HG03064 (cell line): Measurements from ENCODE around the gene FAM83C.
"Not testable (repeated sequence)": the region's sequence is repeated elsewhere in the genome, so short reads cannot be mapped to it uniquely, and the experiment has no call there.

Experiments used
- ATAC-seq: cut with Tn5 transposase; IDR thresholded peaks from one replicate; pipeline ENCODE4 v1.9.1; 2021; ENCODE audit warnings: low read depth; ENCODE audit not compliant: unreplicated experiment

Gene FAM83C

GRCh38 chr20:35319192-35319870 is 27.1 kb upstream of the FAM83C start:
- no peak for ATAC-seq

DNA sequence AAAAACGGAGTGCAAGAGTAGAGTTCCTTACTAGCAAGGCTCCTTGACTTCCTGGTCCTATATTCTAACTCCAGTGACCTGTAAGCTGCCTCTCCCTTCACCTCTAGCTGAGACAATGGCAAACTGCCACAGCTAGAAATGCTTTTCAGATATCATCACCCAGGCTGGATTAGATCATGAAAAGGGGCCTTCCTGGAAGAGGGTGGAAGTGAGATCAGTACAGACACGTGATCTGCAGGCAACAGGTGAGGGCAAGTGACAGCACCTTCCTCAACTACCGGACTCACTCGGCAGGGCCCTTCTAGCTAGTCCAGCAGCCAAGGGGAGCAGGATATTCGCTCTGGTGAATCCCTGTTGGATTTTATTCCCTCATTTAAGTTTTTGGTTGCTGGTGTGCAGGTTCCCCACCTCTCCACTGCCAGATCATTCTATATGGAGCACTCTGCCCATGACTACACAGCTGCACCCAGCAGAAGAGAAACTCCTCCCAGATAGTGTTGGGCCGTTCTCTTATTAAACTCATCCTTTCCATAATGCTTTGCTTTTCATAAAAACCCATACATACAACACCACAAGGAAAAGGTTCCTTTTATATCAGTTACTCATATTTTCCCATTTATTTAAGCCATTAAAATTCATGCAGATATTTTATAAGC is 26.4 kb upstream of the FAM83C start:
- no peak for ATAC-seq

- ATAC-seq: no peak
Measured at GRCh38 chr20:35317416-35318210, 25.4 kb upstream of the FAM83C start.

- no peak for ATAC-seq
Measured at GRCh38 chr20:35316086-35316485, 23.9 kb upstream of the FAM83C start.

DNA sequence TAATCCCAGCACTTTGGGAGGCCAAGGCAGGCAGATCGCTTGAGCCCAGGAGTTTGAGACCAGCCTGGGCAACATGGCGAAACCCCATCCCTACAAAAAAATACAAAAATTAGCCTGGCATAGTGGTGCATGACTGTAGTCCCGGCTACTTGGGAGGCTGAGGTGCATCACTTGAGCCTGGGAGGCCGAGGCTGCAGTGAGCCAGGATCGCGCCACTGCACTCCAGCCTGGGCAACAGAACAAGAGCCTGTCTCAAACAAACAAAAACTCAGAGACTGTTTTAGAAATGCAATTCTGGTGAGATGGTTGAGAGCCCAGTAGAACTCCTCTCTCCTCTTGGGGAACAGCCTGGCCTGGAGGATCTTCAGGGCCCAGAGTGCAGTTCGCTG is 23.4 kb upstream of the FAM83C start:
- not testable (repeated sequence) for ATAC-seq

DNA sequence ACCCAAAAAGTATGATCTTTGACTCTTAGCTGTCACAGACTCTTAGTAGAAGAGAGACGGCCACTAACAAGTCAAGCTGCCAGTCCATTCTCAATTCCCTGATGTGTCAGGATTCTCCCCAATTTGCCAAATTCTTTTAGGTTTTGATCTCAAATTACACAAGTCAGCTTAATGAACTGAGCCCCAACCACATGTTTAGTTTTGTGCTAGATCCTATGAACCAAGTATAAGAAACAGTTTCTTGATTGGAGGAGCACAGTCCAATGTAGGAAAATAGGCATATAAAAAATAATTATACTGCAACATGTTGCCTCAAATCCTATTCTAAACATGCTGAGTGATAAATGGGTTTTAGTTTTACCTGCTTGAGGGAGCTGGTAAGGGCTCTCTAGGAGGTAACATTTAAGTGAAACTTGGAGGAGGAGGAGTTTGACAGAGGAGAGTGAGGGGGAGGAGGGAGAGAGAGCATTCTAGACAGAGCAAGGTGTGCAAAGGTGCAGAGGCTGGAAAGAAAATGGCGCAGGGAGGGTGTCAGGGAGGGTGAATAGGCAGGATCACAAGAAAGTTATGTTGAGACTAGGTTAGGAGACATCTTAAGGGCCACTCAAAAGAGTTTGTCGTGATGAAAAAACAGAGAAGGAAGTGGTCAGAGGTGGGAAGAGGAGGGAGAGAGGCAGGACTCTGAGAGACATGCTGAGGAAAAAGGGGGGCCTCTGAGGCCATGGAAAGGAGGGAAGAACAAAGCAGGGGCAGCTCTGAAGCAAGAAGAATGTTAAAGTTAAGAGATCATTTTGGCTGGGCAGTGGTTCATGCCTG is 22.8 kb upstream of the FAM83C start:
- no peak for ATAC-seq

DNA sequence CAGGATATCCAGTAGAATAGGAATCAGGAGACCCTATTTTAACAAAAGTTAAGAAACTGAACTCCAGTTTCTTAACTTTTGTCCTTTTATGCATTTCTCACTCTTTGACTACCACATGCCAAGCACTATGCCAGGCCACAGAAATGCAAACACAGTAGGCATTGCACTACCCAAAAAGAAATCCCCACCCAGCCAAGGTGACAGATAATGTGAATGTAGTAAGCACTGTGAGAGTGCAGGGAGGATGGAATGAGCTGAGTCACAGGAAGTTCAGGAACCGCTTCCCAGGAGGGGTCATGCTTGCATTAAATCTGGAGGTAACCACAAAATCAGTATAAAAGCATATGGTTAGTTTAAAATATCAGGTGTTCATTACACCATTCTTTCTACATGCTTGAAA is 20.1 kb upstream of the FAM83C start:
- ATAC-seq: no peak

DNA sequence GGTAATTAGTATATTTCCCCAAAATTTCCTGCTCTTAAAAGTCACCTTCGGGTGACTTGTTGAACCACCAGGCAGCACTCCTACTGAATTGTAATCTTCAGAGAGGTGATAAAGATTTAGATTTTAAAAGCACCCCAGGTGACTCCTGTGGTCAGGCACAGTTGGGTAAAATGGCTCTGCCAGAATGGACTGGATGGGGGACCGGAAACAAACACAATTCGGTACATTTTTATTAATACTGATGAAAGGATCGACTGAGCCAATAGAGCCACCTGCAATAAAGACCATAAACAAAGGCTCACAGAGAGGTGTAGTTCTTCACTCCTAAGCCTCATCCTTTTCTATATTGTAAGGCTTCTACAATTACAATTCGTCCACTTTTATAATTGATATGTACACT is 19.6 kb upstream of the FAM83C start:
- no peak for ATAC-seq

- no peak for ATAC-seq
Measured at GRCh38 chr20:35311409-35311808, 19.2 kb upstream of the FAM83C start.

GRCh38 chr20:35307666-35308653 is 15.7 kb upstream of the FAM83C start:
- ATAC-seq: no peak

- ATAC-seq: no peak
Measured at GRCh38 chr20:35306931-35307517, 14.8 kb upstream of the FAM83C start.

DNA sequence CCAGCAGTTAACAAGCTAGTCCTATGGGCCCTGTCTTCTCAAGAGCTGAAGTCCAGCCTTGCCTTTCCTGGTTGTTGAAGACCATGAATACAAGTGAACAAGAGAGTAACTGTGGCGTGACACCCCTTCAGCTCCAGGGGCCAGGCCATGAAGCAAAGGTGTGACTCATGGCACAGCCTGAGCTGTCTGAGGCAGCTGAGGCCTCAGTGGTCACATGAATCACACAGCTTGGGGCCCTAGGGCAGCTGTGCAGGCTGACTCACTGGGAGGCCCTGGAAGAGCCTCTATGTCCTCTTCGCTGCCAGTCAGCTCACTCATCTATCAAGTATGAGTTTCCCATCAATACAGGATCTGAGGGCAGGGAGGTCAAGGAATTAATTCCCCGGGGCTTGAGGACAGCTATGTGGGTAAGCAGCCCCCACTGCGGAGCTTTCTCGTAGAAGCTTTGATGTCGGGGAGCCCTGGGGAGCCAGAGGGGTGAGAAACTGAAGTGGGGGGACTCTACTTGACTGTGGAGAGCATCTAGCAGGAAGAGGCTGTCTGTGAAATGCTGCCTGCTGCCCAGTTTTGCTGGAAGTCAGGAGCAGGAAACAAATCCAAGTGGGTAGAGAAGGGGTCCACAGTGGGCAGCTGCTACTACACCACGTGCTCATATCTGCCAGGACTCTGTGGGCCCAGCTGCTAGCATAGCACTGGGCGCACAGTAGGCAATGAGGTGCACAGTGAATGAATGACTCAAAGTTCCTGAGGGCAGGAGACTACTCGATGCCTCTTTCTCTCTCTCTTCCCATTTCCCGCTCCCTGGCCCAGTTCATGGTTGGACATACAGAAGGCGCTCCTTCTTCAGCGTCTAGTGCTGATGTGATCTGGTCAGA is 13.7 kb upstream of the FAM83C start:
- no peak for ATAC-seq

- no peak for ATAC-seq
Measured at GRCh38 chr20:35304956-35305355, 12.7 kb upstream of the FAM83C start.

- ATAC-seq: no peak
Measured at GRCh38 chr20:35303735-35304491, 11.7 kb upstream of the FAM83C start.

DNA sequence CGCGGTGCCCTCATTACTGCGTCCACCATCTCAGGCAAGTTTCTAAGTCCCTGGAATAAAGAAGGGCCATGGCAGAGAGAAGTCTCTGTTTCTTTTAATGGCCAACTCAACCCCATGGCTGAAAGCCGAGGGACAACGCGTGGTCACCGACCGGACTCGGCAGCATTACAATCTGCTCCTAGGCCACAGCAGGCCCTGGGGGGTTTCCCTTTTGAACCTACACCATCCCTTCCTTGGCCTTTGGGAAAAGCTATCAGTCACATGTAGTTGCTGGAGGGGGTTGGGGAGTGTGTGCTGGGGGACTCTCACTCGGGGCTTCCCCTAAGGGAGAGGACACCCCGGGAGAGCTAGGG is 11.1 kb upstream of the FAM83C start:
- no peak for ATAC-seq

- no peak for ATAC-seq
Measured at GRCh38 chr20:35302421-35303335, 10.5 kb upstream of the FAM83C start.

DNA sequence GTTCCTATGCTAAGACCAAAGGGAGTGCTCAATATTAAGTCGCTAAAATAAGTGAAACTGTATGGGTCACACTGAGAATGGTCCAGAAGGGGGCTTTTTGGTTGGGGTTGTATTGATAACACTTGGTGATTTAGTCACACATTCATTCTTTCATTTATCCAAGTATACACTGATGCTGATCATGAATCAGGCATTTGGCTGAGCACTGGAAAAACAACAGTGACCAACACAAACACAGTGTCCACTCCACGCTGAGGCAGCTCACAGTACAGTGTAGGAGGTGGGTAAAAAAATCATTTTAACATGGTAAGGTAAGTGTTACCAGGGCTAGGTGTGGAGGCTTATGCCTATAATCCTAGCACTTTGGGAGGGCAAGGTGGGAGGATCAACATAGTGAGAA is 9.2 kb upstream of the FAM83C start:
- no peak for ATAC-seq
